Liver (tissue), 9 donors: ENCODE results near the gene MSX2. TPM values are rescaled to one million over a fixed set of nuclear protein-coding genes. Genes with fewer than 3 reads are reported as not detected.

ENCODE experiments used
- DNase-seq: peaks from one replicate; pipeline ENCODE4 v3.0.0-alpha.2; 2017; ENCODE audit warnings: low spot score
- H3K27ac ChIP-seq, 2 donors: one replicate each; pipeline ENCODE4 v1.7.0; 2013; ENCODE audit warnings: inconsistent platforms in 2 of 2, low read length in 2 of 2, control low read depth in 1 of 2, low read depth in 1 of 2, mild to moderate bottlenecking in 1 of 2
- H3K27me3 ChIP-seq, 4 donors: one replicate each; pipeline versions ENCODE4 v1.6.1 to v1.7.0; 2013; ENCODE audit warnings: low read length in 3 of 4, inconsistent platforms in 1 of 4, mild to moderate bottlenecking in 1 of 4, moderate library complexity in 1 of 4; ENCODE audit not compliant: control insufficient read depth in 4 of 4, insufficient read depth in 4 of 4
- H3K36me3 ChIP-seq, 4 donors: one replicate each; pipeline versions ENCODE4 v1.6.1 to v1.7.0; 2013; ENCODE audit warnings: low read length in 3 of 4, mild to moderate bottlenecking in 3 of 4, low read depth in 1 of 4, moderate library complexity in 1 of 4; ENCODE audit not compliant: control insufficient read depth in 4 of 4, insufficient read depth in 3 of 4
- H3K4me1 ChIP-seq, 4 donors: one replicate each; pipeline versions ENCODE4 v1.6.1 to v1.7.0; 2013; ENCODE audit warnings: low read length in 3 of 4, mild to moderate bottlenecking in 3 of 4, moderate library complexity in 1 of 4; ENCODE audit not compliant: control insufficient read depth in 4 of 4, insufficient read depth in 4 of 4
- H3K4me3 ChIP-seq, 3 donors: one replicate each; pipeline versions ENCODE4 v1.6.1 to v1.7.0; 2013; ENCODE audit warnings: low read length in 3 of 3, control low read depth in 1 of 3, low read depth in 1 of 3, mild to moderate bottlenecking in 1 of 3
- H3K9ac ChIP-seq, 2 donors: one replicate each; pipeline ENCODE4 v1.7.0; 2013; ENCODE audit warnings: low read length in 2 of 2, mild to moderate bottlenecking in 2 of 2, moderate library complexity in 2 of 2, control low read depth in 1 of 2, low read depth in 1 of 2
- H3K9me3 ChIP-seq, 4 donors: one replicate each; pipeline versions ENCODE4 v1.6.1 to v1.7.0; 2013; ENCODE audit warnings: low read length in 3 of 4; ENCODE audit not compliant: control insufficient read depth in 4 of 4
- FOXA2 ChIP-seq: IDR thresholded peaks from 2 replicates; pipeline ENCODE4 v1.6.1; 2016; ENCODE audit warnings: antibody characterized with exemption
- GABPA ChIP-seq, 2 donors: IDR thresholded peaks in 1 of 2; conservative IDR thresholded peaks in 1 of 2; 2 replicates each; pipeline ENCODE4 v1.6.1; 2016; ENCODE audit warnings: antibody characterized with exemption in 2 of 2, mild to moderate bottlenecking in 1 of 2, moderate library complexity in 1 of 2
- HNF4A ChIP-seq, 2 donors: conservative IDR thresholded peaks; 2 replicates each; pipeline ENCODE4 v1.6.1; 2016; ENCODE audit warnings: antibody characterized with exemption in 2 of 2, mild to moderate bottlenecking in 2 of 2
- HNF4G ChIP-seq: IDR thresholded peaks from 2 replicates; pipeline ENCODE4 v1.6.1; 2016; ENCODE audit warnings: antibody characterized with exemption
- JUND ChIP-seq, 2 donors: IDR thresholded peaks; 2 replicates each; pipeline ENCODE4 v1.6.1; 2016; ENCODE audit warnings: antibody characterized with exemption in 2 of 2
- RXRA ChIP-seq, 2 donors: IDR thresholded peaks; 2 replicates each; pipeline ENCODE4 v1.6.1; 2017 to 2018; ENCODE audit warnings: antibody characterized with exemption in 2 of 2, mild to moderate bottlenecking in 1 of 2
- SP1 ChIP-seq: IDR thresholded peaks from 2 replicates; pipeline ENCODE4 v1.6.1; 2018; ENCODE audit warnings: antibody characterized with exemption, mild to moderate bottlenecking
- YY1 ChIP-seq: IDR thresholded peaks from 2 replicates; pipeline ENCODE4 v1.6.1; 2016; ENCODE audit warnings: antibody characterized with exemption, mild to moderate bottlenecking
- WGBS: extraction: QIAGEN DNeasy Blood & Tissue Kit; methylation state at CpG from one replicate; pipeline ENCODE4 v1.1.7; 2013; 5-methylcytosine and 5-hydroxymethylcytosine counted together
- polyA plus RNA-seq, 2 donors: library from polyadenylated mRNA; stranded (reverse) in 1 of 2; unstranded in 1 of 2; fragments of 200-250 nt in 1 of 2; fragments of >200 nt in 1 of 2; fragmentation: Nextera tagmentation in 1 of 2; extraction: Ambion mirVana in 1 of 2; gene quantifications; one replicate each; pipeline versions ENCODE4 v1.2.1 to v1.2.3, GENCODE V29; 2013 to 2015
- total RNA-seq, 2 donors: library from RNA; depleted of rRNA; stranded (reverse); fragments of >200 nt; gene quantifications; one replicate each; pipeline ENCODE4 v1.2.3, GENCODE V29; 2014
- TF ChIP-seq, protein P1 (sequence below): fragments of 150-350 bp; IDR thresholded peaks from 2 replicates; pipeline ENCODE4 v1.5.1; 2017; ENCODE audit warnings: improper control_type of control experiment, low read depth, low read length; ENCODE audit not compliant: missing input control
- TF ChIP-seq, protein P2 (sequence below): IDR thresholded peaks from 2 replicates; pipeline ENCODE4 v1.6.1; 2016; ENCODE audit warnings: antibody characterized with exemption
- TF ChIP-seq, protein P3 (sequence below): IDR thresholded peaks from 2 replicates; pipeline ENCODE4 v1.6.1; 2016; ENCODE audit warnings: antibody characterized with exemption
- TF ChIP-seq, protein P4 (sequence below): IDR thresholded peaks from 2 replicates; pipeline ENCODE4 v1.6.1; 2016; ENCODE audit warnings: antibody characterized with exemption, mild to moderate bottlenecking
- TF ChIP-seq, protein P5 (sequence below): IDR thresholded peaks from 2 replicates; pipeline ENCODE4 v1.6.1; 2016; ENCODE audit warnings: antibody characterized with exemption
- donor health status: healthy.
- donor health status: healthy.
- donor health status: healthy.
- donor health status: healthy.
- donor health status: healthy.

Gene MSX2
- total and polyA plus RNA-seq, 4 donors, result 0.08 to 0.09 TPM; not detected in 2

DNA sequence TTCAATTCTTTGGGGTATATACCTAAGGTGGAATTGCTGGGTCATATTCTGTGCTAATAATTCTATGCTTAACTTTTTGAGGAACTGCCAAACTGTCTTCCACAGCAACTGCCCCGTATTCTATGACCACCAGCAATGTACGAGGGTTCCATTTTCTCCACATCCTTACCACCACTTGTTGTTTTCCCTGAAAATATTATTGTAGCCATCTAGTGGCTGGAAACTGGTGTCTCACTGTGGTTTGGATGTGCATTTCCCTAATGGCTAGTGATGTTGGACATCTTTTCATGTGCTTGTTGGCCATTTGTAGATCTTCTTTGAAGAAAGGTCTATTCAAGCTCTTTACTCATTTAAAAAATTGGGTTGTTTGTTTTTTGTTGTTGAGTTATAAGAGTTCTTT is 30.7 kb downstream of the MSX2 start:
- H3K9me3 ChIP-seq, result no peaks in the 10 kb centered on the region
- TF ChIP-seq RXRA (IDR thresholded peaks at IDR 0.05) (no peak), FOXA2 (no peak), SP1 (no peak), HNF4A (conservative IDR thresholded peaks at IDR 0.05) (no peak), YY1 (no peak)
- TF ChIP-seq, protein P1, sequence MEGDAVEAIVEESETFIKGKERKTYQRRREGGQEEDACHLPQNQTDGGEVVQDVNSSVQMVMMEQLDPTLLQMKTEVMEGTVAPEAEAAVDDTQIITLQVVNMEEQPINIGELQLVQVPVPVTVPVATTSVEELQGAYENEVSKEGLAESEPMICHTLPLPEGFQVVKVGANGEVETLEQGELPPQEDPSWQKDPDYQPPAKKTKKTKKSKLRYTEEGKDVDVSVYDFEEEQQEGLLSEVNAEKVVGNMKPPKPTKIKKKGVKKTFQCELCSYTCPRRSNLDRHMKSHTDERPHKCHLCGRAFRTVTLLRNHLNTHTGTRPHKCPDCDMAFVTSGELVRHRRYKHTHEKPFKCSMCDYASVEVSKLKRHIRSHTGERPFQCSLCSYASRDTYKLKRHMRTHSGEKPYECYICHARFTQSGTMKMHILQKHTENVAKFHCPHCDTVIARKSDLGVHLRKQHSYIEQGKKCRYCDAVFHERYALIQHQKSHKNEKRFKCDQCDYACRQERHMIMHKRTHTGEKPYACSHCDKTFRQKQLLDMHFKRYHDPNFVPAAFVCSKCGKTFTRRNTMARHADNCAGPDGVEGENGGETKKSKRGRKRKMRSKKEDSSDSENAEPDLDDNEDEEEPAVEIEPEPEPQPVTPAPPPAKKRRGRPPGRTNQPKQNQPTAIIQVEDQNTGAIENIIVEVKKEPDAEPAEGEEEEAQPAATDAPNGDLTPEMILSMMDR, result no peak
- TF ChIP-seq, protein P2, sequence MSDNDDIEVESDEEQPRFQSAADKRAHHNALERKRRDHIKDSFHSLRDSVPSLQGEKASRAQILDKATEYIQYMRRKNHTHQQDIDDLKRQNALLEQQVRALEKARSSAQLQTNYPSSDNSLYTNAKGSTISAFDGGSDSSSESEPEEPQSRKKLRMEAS, result no peak
- TF ChIP-seq, protein P3, sequence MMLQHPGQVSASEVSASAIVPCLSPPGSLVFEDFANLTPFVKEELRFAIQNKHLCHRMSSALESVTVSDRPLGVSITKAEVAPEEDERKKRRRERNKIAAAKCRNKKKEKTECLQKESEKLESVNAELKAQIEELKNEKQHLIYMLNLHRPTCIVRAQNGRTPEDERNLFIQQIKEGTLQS, result no peak
- TF ChIP-seq, protein P4, sequence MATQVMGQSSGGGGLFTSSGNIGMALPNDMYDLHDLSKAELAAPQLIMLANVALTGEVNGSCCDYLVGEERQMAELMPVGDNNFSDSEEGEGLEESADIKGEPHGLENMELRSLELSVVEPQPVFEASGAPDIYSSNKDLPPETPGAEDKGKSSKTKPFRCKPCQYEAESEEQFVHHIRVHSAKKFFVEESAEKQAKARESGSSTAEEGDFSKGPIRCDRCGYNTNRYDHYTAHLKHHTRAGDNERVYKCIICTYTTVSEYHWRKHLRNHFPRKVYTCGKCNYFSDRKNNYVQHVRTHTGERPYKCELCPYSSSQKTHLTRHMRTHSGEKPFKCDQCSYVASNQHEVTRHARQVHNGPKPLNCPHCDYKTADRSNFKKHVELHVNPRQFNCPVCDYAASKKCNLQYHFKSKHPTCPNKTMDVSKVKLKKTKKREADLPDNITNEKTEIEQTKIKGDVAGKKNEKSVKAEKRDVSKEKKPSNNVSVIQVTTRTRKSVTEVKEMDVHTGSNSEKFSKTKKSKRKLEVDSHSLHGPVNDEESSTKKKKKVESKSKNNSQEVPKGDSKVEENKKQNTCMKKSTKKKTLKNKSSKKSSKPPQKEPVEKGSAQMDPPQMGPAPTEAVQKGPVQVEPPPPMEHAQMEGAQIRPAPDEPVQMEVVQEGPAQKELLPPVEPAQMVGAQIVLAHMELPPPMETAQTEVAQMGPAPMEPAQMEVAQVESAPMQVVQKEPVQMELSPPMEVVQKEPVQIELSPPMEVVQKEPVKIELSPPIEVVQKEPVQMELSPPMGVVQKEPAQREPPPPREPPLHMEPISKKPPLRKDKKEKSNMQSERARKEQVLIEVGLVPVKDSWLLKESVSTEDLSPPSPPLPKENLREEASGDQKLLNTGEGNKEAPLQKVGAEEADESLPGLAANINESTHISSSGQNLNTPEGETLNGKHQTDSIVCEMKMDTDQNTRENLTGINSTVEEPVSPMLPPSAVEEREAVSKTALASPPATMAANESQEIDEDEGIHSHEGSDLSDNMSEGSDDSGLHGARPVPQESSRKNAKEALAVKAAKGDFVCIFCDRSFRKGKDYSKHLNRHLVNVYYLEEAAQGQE, result no peak
- H3K9ac ChIP-seq, result no peak overlapping the region
- H3K27ac ChIP-seq, result no peak overlapping the region
- H3K4me1 ChIP-seq, result no peaks in the 10 kb centered on the region
- H3K4me3 ChIP-seq, result no peak overlapping the region
- no peaks in the 10 kb centered on the region for H3K36me3 ChIP-seq
- no peak for DNase-seq
- WGBS, result 54% methylated on average over 2 of the region's 2 CpGs
- peaks cover 0 to 19% (median 6%) of the 10 kb centered on the region in 4 donors for H3K27me3 ChIP-seq

DNA sequence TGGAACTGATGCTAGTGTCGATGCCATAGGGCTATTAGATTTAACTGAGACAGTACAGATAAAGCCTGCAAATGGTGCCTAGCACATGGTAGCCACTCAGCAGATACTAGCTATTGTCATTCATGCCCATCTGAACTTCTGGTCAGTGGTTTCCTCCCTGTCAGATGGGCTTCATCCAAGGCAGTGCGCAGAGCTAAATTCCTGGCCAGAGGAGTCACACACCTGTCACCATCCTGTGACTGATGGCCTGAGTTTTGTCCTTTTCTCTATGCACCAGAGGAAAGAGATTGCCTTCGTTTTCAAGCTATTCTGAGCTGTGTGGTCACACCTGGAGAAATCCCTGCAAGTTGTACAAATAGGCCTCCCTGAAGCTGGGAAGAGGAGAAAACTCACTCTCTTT is 34.7 kb downstream of the MSX2 start:
- TF ChIP-seq SP1 (no peak), GABPA (IDR thresholded peaks at IDR 0.05 in 1 of 2, conservative IDR thresholded peaks at IDR 0.05 in 1 of 2) (no peak), JUND (IDR thresholded peaks at IDR 0.05) (no peak), HNF4G (no peak)
- TF ChIP-seq, protein P5, sequence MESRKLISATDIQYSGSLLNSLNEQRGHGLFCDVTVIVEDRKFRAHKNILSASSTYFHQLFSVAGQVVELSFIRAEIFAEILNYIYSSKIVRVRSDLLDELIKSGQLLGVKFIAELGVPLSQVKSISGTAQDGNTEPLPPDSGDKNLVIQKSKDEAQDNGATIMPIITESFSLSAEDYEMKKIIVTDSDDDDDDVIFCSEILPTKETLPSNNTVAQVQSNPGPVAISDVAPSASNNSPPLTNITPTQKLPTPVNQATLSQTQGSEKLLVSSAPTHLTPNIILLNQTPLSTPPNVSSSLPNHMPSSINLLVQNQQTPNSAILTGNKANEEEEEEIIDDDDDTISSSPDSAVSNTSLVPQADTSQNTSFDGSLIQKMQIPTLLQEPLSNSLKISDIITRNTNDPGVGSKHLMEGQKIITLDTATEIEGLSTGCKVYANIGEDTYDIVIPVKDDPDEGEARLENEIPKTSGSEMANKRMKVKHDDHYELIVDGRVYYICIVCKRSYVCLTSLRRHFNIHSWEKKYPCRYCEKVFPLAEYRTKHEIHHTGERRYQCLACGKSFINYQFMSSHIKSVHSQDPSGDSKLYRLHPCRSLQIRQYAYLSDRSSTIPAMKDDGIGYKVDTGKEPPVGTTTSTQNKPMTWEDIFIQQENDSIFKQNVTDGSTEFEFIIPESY, result no peak
- TF ChIP-seq, protein P3, result no peak
- TF ChIP-seq, protein P2, result no peak
- H3K27me3 ChIP-seq, result peaks cover 0 to 2% (median 0%) of the 10 kb centered on the region in 4 donors
- no peaks in the 10 kb centered on the region for H3K36me3 ChIP-seq
- DNase-seq, result no peak
- no peak overlapping the region for H3K27ac ChIP-seq
- H3K9me3 ChIP-seq, result no peaks in the 10 kb centered on the region
- WGBS, result 66% methylated on average over 3 of the region's 3 CpGs
- H3K9ac ChIP-seq, result no peak overlapping the region
- no peaks in the 10 kb centered on the region for H3K4me1 ChIP-seq
- no peak overlapping the region for H3K4me3 ChIP-seq
